Measurements from ENCODE around the gene MNT. TPM values are rescaled to one million over a fixed set of nuclear protein-coding genes. Genes with fewer than 3 reads are reported as not detected.

Gene MNT
- total and polyA plus RNA-seq, 9 of the 15 experiments (the other 6 are each of a cell fraction or from before 2014, with no cell fraction given) = 0.18 to 23.8 (median 5.3) TPM

DNA sequence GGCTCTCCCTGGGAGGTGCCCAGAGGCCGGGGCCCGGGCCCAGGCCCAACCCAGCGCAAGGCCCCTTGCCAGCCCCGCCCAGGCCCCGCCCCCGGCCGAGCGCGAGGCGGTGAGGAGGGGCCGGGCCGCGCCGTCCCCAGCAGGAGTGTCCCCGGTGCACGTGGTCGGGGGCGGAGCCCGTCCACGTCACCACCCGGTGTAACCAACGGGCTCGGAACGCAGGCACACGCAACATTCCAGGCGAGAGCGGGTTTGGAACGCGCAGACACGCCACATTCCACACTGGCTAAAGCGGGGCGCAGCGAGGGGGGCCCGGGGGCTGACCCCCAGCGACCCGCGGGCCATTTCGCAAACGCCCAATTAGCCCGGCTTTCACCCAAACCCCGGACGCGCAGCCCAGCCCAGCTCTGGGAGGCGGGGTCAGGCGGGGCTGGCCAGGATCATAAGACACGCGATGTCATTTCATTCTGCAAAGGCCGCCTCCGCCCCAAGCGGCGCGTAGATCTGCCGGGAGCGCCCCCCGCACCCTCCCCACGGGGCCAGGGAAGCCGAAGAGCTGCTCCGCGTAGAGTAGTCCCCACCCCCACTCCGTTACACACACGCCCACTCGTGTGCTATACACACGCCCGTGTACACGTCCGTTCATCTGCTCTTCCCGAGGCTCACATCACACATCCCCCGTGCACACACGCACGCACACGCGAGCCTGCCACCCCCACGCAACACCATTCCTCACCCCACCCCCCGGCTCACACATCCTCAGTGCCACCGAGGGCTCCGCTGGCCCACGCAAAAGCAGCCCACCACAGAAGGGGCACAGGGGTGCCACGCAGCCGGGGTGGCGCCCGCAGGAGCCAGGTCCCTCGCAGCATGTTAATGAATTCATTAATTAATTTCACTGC, 1.0 kb downstream of the MNT start (continued):
- TF ChIP-seq RBBP5 (IDR thresholded peaks at IDR 0.05; ENCODE audit: borderline replicate concordance, insufficient read depth, low read length, poor library complexity, severe bottlenecking) = peak; percentile 10
- no peak for TF ChIP-seq CBFB (CRISPR knock-in tag; IDR thresholded peaks at IDR 0.05)
- TF ChIP-seq ZNF24 (IDR thresholded peaks at IDR 0.05) = no peak
- TF ChIP-seq HEY1 (CRISPR knock-in tag; IDR thresholded peaks at IDR 0.05; ENCODE audit: borderline replicate concordance) = no peak
- no peak for TF ChIP-seq KDM2B (CRISPR knock-in tag; IDR thresholded peaks at IDR 0.05)
- TF ChIP-seq KLF10 (CRISPR knock-in tag; IDR thresholded peaks at IDR 0.05) = no peak
- no peak for TF ChIP-seq ZNF3 (CRISPR knock-in tag; IDR thresholded peaks at IDR 0.05)
- TF ChIP-seq, protein P1, sequence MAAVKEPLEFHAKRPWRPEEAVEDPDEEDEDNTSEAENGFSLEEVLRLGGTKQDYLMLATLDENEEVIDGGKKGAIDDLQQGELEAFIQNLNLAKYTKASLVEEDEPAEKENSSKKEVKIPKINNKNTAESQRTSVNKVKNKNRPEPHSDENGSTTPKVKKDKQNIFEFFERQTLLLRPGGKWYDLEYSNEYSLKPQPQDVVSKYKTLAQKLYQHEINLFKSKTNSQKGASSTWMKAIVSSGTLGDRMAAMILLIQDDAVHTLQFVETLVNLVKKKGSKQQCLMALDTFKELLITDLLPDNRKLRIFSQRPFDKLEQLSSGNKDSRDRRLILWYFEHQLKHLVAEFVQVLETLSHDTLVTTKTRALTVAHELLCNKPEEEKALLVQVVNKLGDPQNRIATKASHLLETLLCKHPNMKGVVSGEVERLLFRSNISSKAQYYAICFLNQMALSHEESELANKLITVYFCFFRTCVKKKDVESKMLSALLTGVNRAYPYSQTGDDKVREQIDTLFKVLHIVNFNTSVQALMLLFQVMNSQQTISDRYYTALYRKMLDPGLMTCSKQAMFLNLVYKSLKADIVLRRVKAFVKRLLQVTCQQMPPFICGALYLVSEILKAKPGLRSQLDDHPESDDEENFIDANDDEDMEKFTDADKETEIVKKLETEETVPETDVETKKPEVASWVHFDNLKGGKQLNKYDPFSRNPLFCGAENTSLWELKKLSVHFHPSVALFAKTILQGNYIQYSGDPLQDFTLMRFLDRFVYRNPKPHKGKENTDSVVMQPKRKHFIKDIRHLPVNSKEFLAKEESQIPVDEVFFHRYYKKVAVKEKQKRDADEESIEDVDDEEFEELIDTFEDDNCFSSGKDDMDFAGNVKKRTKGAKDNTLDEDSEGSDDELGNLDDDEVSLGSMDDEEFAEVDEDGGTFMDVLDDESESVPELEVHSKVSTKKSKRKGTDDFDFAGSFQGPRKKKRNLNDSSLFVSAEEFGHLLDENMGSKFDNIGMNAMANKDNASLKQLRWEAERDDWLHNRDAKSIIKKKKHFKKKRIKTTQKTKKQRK (IDR thresholded peaks at IDR 0.05; ENCODE audit: borderline replicate concordance, low read depth, low read length) = no peak
- TF ChIP-seq SUPT5H (IDR thresholded peaks at IDR 0.05) = peak; percentile 86
- TF ChIP-seq SMARCB1 (IDR thresholded peaks at IDR 0.05; ENCODE audit: insufficient read length, low read depth) = no peak
- peak; percentile 36 for TF ChIP-seq TAF9B (IDR thresholded peaks at IDR 0.05; ENCODE audit: partially characterized antibody)
- TF ChIP-seq TFAM (CRISPR knock-in tag; conservative IDR thresholded peaks at IDR 0.05) = no peak
- TF ChIP-seq, protein P2, sequence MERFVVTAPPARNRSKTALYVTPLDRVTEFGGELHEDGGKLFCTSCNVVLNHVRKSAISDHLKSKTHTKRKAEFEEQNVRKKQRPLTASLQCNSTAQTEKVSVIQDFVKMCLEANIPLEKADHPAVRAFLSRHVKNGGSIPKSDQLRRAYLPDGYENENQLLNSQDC (CRISPR knock-in tag; IDR thresholded peaks at IDR 0.05) = no peak
- no peak for TF ChIP-seq PHF20 (IDR thresholded peaks at IDR 0.05; ENCODE audit: partially characterized antibody)
- TF ChIP-seq, protein P3, sequence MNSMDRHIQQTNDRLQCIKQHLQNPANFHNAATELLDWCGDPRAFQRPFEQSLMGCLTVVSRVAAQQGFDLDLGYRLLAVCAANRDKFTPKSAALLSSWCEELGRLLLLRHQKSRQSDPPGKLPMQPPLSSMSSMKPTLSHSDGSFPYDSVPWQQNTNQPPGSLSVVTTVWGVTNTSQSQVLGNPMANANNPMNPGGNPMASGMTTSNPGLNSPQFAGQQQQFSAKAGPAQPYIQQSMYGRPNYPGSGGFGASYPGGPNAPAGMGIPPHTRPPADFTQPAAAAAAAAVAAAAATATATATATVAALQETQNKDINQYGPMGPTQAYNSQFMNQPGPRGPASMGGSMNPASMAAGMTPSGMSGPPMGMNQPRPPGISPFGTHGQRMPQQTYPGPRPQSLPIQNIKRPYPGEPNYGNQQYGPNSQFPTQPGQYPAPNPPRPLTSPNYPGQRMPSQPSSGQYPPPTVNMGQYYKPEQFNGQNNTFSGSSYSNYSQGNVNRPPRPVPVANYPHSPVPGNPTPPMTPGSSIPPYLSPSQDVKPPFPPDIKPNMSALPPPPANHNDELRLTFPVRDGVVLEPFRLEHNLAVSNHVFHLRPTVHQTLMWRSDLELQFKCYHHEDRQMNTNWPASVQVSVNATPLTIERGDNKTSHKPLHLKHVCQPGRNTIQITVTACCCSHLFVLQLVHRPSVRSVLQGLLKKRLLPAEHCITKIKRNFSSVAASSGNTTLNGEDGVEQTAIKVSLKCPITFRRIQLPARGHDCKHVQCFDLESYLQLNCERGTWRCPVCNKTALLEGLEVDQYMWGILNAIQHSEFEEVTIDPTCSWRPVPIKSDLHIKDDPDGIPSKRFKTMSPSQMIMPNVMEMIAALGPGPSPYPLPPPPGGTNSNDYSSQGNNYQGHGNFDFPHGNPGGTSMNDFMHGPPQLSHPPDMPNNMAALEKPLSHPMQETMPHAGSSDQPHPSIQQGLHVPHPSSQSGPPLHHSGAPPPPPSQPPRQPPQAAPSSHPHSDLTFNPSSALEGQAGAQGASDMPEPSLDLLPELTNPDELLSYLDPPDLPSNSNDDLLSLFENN (IDR thresholded peaks at IDR 0.05; ENCODE audit: low read depth in 2 of 2, low read length in 2 of 2) = no peak
- TF ChIP-seq, protein P4, sequence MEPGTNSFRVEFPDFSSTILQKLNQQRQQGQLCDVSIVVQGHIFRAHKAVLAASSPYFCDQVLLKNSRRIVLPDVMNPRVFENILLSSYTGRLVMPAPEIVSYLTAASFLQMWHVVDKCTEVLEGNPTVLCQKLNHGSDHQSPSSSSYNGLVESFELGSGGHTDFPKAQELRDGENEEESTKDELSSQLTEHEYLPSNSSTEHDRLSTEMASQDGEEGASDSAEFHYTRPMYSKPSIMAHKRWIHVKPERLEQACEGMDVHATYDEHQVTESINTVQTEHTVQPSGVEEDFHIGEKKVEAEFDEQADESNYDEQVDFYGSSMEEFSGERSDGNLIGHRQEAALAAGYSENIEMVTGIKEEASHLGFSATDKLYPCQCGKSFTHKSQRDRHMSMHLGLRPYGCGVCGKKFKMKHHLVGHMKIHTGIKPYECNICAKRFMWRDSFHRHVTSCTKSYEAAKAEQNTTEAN (CRISPR knock-in tag; IDR thresholded peaks at IDR 0.05) = peak; percentile 73

Data from K562 (cell line).